Thyroid gland (tissue), 4 donors: ENCODE measurements around the gene WDR20. TPM values are rescaled to one million over a fixed set of nuclear protein-coding genes. Genes with fewer than 3 reads are reported as not detected.
"Not testable (repeated sequence)": the region's sequence is repeated elsewhere in the genome, so short reads cannot be mapped to it uniquely, and the experiment has no call there.

Source experiments
- DNase-seq, 2 donors: peaks; one replicate each; pipeline ENCODE4 v3.0.0-alpha.2; 2019
- H3K27ac ChIP-seq, 3 donors: fragments of 200-600 bp; sonication (generic); 1 replicate in 2 of 3; 2 replicates in 1 of 3; pipeline ENCODE4 v1.5.1; 2016 to 2019; ENCODE audit warnings: mild to moderate bottlenecking in 1 of 3, moderate library complexity in 1 of 3
- H3K27me3 ChIP-seq: fragments of 200-600 bp; sonication (generic); one replicate; pipeline ENCODE4 v1.5.1; 2019
- H3K36me3 ChIP-seq, 2 donors: fragments of 200-600 bp; sonication (generic); one replicate each; pipeline ENCODE4 v1.5.1; 2016 to 2019
- H3K4me1 ChIP-seq, 2 donors: fragments of 200-600 bp; sonication (generic); one replicate each; pipeline ENCODE4 v1.5.1; 2017 to 2019
- H3K4me3 ChIP-seq, 3 donors: fragments of 200-600 bp; sonication (generic); replicated peaks in 1 of 3; 1 replicate in 2 of 3; 2 replicates in 1 of 3; pipeline ENCODE4 v1.5.1; 2016; ENCODE audit warnings: mild to moderate bottlenecking in 1 of 3
- H3K9me3 ChIP-seq: fragments of 200-600 bp; sonication (generic); one replicate; pipeline ENCODE4 v1.5.1; 2017
- CTCF ChIP-seq, 6 experiments: fragments of 200-600 bp in 3 of 6; fragments of 450-650 bp in 3 of 6; sonication (generic) in 3 of 6; IDR thresholded peaks; one replicate each; pipeline ENCODE4 v1.5.1; 2016 to 2019; ENCODE audit warnings: antibody characterized with exemption in 6 of 6, mild to moderate bottlenecking in 2 of 6, inconsistent platforms in 1 of 6, moderate library complexity in 1 of 6
- POLR2A ChIP-seq, 2 donors: fragments of 450-650 bp; IDR thresholded peaks; one replicate each; pipeline ENCODE4 v1.6.1; 2017; ENCODE audit warnings: antibody characterized with exemption in 2 of 2, mild to moderate bottlenecking in 2 of 2, moderate library complexity in 1 of 2
- WGBS, 2 donors: methylation state at CpG; one replicate each; pipeline ENCODE4 v1.1.5; 2017; 5-methylcytosine and 5-hydroxymethylcytosine counted together
- intact Hi-C: fragments of 100-400 bp; cut with DNase I; formaldehyde crosslinking; loops from one replicate; pipeline ENCODE4 v1.15.1; 2023
- total RNA-seq, 4 donors: library from RNA; depleted of rRNA; stranded (reverse); fragments of >200 nt; gene quantifications; one replicate each; pipeline ENCODE4 v1.2.3, GENCODE V29; 2016

WDR20 gene
- total RNA-seq, 4 donors from 2014 or later = 27.1 to 48.8 (median 37.6) TPM

DNA sequence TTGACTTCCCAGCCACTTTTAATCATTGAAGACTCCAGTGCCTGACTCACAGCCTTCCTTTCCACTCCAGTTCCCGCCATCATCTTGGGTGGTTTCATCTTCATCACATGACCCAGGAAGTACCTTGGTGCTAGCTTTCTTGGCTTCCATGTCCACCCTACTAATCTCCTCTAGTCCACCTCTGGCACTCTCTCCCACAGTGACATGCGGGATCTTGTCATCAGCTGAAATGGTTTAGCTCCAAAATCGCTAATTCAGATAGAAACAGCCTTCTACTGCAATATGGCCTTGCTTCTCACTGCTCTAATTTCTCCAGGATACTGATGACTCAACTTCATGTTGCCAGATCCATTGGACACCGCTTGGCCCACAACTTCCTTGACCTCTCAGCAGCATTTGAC lies 24.5 kb downstream of the WDR20 start:
- WGBS, 2 donors = 96 to 98% methylated on average over 4 of the region's 4 CpGs
- Histone ChIP-seq H3K9me3 (no peaks in the 10 kb centered on the region), H3K36me3 (no peaks in the 10 kb centered on the region), H3K4me1 (peaks cover 14 to 44% of the 10 kb centered on the region in 2 donors), H3K27me3 (no peaks in the 10 kb centered on the region), H3K4me3 (no peak overlapping the region), H3K27ac (no peak overlapping the region)
- DNase-seq = no peak
- TF ChIP-seq POLR2A (IDR thresholded peaks at IDR 0.05) = no peak
- no peak for TF ChIP-seq CTCF (IDR thresholded peaks at IDR 0.05)
- intact Hi-C loops = no loop called here

DNA sequence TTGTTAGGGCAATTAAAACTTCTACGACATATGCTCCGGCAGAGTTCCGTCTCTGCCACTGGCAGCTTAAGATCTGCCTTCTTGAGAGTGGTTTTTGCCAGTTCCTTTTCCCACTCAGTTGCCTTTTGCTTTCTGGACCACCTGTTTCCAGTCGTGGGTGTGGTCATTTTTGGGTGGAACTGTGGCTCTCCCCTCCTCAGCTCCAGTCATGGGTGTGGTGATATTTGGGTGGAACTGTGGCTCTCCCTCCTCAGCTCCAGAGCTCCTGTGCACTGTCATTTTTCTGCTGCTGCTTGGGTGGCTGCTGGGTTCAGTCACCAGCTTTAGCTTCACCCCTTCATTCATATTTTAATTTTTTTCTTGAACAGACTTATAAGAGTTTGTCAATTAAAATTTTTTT lies 25.3 kb downstream of the WDR20 start:
- no peak for DNase-seq
- TF ChIP-seq POLR2A (IDR thresholded peaks at IDR 0.05) = no peak
- TF ChIP-seq CTCF (IDR thresholded peaks at IDR 0.05) = no peak
- Histone ChIP-seq H3K36me3 (no peaks in the 10 kb centered on the region), H3K4me1 (peaks cover 14 to 41% of the 10 kb centered on the region in 2 donors), H3K9me3 (no peaks in the 10 kb centered on the region), H3K27ac (no peak overlapping the region), H3K27me3 (no peaks in the 10 kb centered on the region), H3K4me3 (no peak overlapping the region)
- WGBS, 2 donors = 89% methylated on average over 4 of the region's 4 CpGs
- intact Hi-C loops = no loop called here

DNA sequence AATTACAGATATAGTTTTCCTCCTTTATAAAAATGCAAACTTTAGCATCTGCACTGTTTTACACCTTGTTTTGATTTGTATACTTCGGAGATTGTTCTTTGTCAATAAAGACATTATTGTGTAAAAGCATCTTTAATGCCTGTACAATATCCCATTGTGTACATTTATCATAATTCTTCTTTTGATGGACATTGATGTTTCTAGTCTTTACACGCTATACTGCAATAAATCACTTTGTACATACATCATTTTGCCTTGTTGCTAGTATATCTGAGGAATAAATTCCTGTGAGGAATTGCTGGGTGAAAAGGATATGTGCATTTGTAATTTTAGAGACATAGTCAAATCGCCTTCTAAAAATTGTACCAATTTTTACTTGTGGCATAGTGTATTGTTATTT lies 30.4 kb downstream of the WDR20 start:
- 97% methylated on average over 3 of the region's 3 CpGs for WGBS, 2 donors
- DNase-seq = no peak
- peaks cover 6 to 30% of the 10 kb centered on the region in 2 donors for H3K4me1 ChIP-seq
- intact Hi-C loops = no loop called here
- no peaks in the 10 kb centered on the region for H3K27me3 ChIP-seq
- H3K27ac ChIP-seq = no peak overlapping the region
- H3K36me3 ChIP-seq = no peaks in the 10 kb centered on the region
- H3K9me3 ChIP-seq = no peaks in the 10 kb centered on the region
- H3K4me3 ChIP-seq = no peak overlapping the region
- TF ChIP-seq CTCF (IDR thresholded peaks at IDR 0.05) = no peak
- no peak for TF ChIP-seq POLR2A (IDR thresholded peaks at IDR 0.05)

GRCh38 chr14:102171173-102172020 lies 31.7 kb downstream of the WDR20 start:
- Histone ChIP-seq H3K9me3 (no peaks in the 10 kb centered on the region), H3K4me3 (no peak overlapping the region), H3K27me3 (no peaks in the 10 kb centered on the region), H3K36me3 (no peaks in the 10 kb centered on the region), H3K4me1 (peaks cover 6 to 25% of the 10 kb centered on the region in 2 donors), H3K27ac (peak overlapping the region; percentile 36 to 62 (median 56))
- WGBS, 2 donors = 74 to 75% methylated on average over 4 of the region's 4 CpGs
- TF ChIP-seq CTCF (IDR thresholded peaks at IDR 0.05) (no peak), POLR2A (IDR thresholded peaks at IDR 0.05) (no peak)
- no peak for DNase-seq
- intact Hi-C loops = no loop called here

DNA sequence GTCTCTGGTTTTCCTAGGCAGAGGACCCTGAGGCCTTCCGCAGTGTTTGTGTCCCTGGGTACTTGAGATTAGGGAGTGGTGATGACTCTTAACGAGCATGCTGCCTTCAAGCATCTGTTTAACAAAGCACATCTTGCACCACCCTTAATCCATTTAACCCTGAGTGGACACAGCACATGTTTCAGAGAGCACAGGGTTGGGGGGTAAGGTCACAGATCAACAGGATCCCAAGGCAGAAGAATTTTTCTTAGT lies 32.2 kb downstream of the WDR20 start:
- intact Hi-C loops, H3K27me3 ChIP-seq, DNase-seq, H3K9me3 ChIP-seq, H3K4me3 ChIP-seq, H3K36me3 ChIP-seq: not testable (repeated sequence)
- Histone ChIP-seq H3K4me1 (peaks cover 8 to 30% of the 10 kb centered on the region in 2 donors), H3K27ac (peak overlapping the region in 1 of 3 donors; percentile 62)
- 33 to 38% methylated on average over 2 of the region's 2 CpGs for WGBS, 2 donors

GRCh38 chr14:102172721-102173120 lies 33.0 kb downstream of the WDR20 start:
- H3K4me3 ChIP-seq, H3K9me3 ChIP-seq, DNase-seq, H3K27me3 ChIP-seq, intact Hi-C loops, H3K36me3 ChIP-seq, H3K27ac ChIP-seq: not testable (repeated sequence)
- 97% methylated on average over 13 to 17 of the region's 31 CpGs for WGBS, 2 donors
- H3K4me1 ChIP-seq = peaks cover 15 to 37% of the 10 kb centered on the region in 2 donors
